Activated T-cell treated with anti-CD3 and anti-CD28 coated beads, Interleukin-2, amount 50 U/mL, for 48 hours (primary cell): ENCODE measurements around the gene P2RX7.
A peak's percentile ranks its signal among the peaks of the same experiment; 100 is the strongest.
"Not testable (repeated sequence)": the region's sequence is repeated elsewhere in the genome, so short reads cannot be mapped to it uniquely, and the experiment has no call there.

Experiments
- DNase-seq, 2 experiments: peaks; one replicate each; pipeline ENCODE4 v3.0.0-alpha.2; 2020

P2RX7 gene

GRCh38 chr12:121139286-121139685, 6.6 kb downstream of the P2RX7 start:
- DNase-seq = no peak

DNA sequence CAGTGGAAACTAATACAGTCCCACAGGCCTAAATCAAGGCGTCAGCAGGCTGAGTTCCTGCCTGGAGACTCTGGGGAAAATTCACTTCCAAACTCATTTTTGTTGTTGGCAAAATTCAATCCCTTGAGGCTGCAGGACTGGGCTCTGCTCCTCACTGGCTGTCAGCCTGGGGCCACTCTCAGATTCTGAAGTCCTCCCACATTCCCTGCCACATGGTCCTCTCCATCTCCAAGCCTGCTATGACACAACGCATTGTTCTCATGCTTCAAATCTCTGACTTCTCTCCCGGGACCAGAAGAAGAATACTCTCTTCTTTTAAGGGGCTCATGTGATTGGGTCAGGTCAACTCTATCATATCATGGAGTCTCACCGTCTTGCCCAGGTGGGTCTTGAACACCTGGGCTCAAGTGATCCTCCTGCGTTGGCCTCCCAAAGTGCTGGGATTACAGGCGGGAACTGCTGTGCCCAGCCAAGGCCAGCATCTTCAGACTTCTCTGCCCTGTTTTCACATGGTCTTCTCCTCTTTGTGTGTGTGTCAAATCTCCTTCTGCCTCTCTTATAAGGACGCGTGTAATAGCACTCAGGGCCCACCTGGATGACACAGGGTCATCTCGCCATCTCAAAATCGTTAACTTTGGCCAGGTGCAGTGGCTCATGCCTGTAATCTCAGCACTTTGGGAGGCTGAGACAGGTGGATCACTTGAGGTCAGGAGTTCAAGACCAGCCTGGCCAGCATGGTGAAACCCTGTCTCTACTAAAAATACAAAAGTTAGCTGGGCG, 9.7 kb downstream of the P2RX7 start:
- DNase-seq = no peak

- DNase-seq = no peak
These were observed 11.8 kb downstream of the P2RX7 start for GRCh38 chr12:121144416-121144914.

DNA sequence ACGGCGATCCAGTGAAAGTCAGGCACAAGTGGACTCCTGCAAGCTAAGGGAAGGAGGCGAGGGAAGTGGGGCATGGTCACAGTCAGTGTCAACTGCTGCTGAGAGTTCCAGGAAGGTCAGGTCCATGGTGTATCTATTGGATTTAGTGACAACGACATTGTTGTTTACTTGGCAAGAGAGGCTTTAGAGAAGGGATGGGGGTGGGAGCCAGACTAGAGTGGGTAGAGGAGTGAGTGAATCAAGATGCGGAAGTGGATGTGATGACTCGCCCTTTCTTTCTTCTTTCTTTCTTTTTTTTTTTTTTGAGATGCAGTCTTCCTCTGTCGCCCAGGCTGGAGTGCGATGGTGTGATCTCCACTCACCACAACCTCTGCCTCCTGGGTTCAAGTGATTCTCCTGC, 12.5 kb downstream of the P2RX7 start:
- DNase-seq = peak; percentile 36 to 46

DNA sequence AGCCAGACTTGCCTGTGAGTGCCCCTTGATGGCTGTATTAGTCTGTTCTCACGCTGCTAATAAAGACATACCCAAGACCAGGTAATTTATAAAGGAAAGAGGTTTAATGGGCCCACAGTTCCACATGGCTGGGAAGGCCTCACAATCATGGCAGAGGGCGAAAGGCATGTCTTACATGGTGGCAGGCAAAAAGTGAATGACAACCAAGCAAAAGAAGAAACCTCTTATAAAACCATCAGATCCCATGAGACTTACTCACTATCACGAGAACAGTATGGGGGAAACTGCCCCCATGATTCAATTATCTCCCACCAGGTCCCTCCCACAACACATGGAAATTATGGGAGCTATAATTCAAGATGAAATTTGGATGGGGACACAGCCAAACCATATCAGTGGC, 16.6 kb downstream of the P2RX7 start:
- not testable (repeated sequence) for DNase-seq

GRCh38 chr12:121154793-121155375, 22.2 kb downstream of the P2RX7 start:
- no peak for DNase-seq

GRCh38 chr12:121156365-121156764, 23.7 kb downstream of the P2RX7 start:
- DNase-seq = no peak

DNA sequence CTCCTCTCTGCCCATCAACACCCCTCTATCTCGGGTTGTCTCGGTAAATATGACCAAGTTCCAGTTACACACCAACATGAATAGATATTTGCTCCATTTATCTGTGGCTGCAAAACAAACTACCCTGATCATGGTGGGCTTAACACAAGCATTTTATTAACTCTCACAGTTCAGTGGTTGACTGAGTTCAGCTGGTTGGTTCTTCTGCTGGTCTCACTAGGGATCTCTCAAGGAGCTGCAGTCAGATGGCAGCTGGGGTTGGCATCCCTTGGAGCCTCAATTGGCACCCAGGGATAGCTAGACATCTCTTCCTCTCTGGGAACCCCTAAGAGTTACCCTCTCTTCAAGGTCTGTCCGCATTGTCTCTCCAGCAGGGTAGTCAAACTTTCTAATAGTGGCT, 25.4 kb downstream of the P2RX7 start:
- DNase-seq = no peak

- DNase-seq = not testable (repeated sequence)
These were observed 26.2 kb downstream of the P2RX7 start for GRCh38 chr12:121158728-121159351.

GRCh38 chr12:121159467-121160307, 27.0 kb downstream of the P2RX7 start:
- no peak for DNase-seq

DNA sequence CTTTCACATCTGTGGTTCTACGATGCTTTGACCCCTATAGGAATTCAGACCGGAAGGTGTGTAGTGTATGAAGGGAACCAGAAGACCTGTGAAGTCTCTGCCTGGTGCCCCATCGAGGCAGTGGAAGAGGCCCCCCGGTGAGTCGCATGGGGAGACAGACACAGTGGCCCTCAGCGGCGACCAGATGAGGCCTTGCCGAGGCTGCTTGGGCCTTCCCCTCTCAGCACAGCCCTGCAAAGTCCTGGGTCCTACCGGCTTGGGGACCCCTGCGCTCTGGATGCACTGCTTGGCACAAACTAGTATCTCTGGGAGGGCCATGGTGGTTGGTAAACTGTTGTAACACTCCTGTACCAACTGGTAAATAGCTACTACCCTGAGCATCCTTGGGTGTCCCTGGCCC, 29.7 kb downstream of the P2RX7 start:
- DNase-seq = no peak

GRCh38 chr12:121162985-121163384, 30.3 kb downstream of the P2RX7 start:
- no peak for DNase-seq

DNA sequence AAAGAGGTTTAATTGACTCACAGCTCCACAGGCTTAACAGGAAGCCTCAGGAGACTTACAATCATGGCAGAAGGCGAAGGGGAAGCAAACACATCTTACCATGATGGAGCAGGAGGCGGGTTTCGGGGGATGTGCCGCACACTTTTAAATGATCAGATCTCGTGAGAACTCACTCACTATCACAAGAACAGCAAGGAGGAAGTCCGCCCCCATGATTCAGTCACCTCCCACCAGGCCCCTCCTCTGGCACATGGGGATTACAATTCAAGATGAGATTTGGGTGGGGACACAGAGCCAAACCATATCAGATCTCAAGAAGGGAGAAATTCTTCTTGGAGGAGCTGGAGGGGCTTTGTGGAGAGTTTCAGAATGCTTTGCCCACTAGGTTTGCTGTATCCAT, 32.2 kb downstream of the P2RX7 start:
- DNase-seq = not testable (repeated sequence)

- DNase-seq = no peak
These were observed 32.6 kb downstream of the P2RX7 start for GRCh38 chr12:121165316-121165715.

DNA sequence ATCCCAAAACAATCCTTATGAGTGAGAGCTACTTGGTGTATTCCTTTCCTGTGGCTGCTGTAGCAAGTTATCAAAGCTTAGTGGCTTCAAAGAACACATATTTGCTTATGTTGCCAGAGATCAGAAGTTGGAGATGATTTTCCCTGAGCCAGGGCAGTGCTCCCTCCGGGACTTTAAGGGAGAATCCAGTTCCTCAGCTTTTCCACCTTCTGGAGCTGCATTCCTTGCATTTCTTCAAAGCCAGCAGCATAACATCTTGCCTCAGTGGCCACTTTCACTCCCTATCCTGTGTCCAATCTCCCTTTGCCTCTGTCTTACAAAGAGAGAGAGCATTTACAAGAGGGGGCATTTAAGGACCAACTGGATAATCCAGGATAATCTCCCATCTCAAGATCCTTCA, 33.7 kb downstream of the P2RX7 start:
- no peak for DNase-seq

GRCh38 chr12:121167232-121167820, 34.6 kb downstream of the P2RX7 start:
- no peak for DNase-seq

GRCh38 chr12:121167951-121168350, 35.3 kb downstream of the P2RX7 start:
- DNase-seq = no peak

DNA sequence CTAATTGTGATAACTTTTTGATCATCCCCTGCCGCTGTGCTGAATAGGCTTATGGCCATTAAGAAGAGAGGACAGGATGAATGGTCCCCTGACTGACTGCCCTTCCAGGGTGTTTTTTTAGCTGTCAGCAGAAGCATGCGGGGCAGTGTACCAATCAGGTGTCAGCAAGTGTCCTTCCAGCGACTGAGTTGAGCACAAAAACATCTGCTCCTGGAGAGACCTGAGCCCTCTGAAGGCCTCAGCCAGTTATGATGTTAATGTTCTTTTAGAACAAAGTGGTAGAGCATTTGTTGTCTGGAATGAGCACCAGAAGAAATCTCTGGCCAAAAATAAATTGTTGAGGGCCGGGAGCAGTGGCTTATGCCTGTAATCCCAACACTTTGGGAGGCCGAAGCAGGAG, 37.5 kb downstream of the P2RX7 start:
- DNase-seq = no peak

DNA sequence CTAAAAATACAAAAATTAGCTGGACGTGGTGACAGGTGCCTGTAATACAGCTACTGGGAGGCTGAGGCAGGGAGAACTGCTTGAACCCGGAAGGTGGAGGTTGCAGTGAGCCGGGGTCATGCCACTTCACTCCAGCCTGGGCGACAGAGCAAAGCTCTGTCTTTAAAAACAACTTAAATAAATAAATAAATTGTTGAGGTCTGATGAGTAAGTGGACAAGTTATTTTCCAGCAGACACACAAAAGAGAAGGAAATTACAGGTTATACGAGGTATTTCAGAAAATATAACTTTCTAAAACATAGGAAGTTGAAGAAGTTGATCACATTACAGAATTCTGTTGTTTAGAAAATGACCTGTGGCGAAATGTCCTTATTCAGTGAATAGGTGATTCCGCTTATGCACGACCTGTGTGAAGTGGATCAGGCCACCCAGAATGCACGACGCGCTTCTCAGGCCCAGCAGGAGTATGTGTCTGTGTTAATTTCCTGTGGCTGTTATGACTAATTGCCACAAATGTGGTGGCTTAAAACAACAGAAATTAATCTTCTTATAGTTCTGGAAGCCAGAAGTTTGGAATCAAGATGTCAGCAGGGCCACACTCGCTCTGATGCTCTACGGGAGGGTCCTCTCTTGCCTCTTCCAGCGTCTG, 38.1 kb downstream of the P2RX7 start:
- no peak for DNase-seq

- no peak for DNase-seq
These were observed 39.5 kb downstream of the P2RX7 start for GRCh38 chr12:121172145-121172544.

GRCh38 chr12:121175383-121176119, 42.9 kb downstream of the P2RX7 start:
- DNase-seq = no peak
